Stimulated activated CD4-positive, alpha-beta T cell treated with anti-CD3 and anti-CD28 coated beads, Interleukin-15, amount 100 ng/mL, for 24 hours (primary cell): ENCODE results near the gene CYB561A3.

Experiments
- DNase-seq: peaks from one replicate; pipeline ENCODE4 v3.0.0-alpha.2; 2020

CYB561A3 gene

DNA sequence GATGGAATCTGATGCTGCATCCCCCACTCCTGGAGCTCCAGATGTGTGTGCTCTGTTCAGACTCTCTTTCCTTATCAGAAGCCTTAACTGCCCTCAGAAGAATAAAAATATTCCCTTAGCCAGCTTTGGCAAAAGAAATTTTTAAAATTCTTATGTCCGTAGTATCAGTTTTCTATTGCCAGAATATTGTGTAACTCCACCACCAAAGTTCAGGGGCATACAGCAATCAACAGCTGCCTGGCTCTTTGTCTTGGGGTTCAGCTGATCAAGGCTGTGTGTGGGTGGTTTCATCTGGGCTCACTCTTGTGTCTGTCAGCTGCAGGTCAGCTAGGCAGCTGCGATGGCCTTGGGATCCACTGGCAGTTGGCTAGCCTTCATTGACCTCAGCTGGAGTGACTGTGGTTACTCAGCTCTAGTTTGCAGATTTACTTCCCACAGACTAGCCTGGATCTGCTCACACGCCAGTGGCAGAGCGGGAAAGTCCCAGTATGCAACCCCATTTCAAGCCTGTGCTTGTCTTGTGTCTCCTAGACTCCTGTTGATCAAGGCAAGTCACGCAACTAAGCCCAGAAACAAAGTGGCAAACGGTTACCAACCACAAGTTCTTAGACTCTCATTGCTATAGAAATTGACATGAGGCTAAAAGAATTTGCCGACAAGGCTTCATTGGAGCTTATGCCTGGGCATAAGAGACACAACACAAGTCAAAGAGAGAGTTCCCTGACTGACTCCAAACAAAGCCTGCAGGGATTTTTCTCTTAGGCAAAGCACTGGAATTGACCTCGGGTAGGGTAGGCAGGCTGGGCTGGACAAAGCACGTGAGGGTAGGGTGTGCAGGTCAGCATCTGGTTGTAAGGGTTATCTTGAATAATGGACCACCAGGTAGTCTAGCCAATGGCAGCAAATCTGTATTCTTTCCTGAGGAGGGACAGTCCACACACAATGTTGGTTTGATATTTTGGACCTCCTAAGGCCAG is 8.0 kb upstream of the CYB561A3 start:
- DNase-seq, result no peak

DNA sequence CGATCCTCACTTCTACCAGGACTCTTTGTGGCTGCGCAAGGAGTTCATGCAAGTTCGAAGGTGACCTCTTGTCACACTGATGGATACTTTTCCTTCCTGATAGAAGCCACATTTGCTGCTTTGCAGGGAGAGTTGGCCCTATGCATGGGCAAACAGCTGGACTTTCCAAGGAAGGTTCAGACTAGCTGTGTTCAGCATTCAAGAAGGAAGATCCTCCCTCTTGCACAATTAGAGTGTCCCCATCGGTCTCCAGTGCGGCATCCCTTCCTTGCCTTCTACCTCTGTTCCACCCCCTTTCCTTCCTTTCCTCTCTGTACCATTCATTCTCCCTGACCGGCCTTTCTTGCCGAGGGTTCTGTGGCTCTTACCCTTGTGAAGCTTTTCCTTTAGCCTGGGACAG is 7.0 kb upstream of the CYB561A3 start:
- DNase-seq, result no peak

DNA sequence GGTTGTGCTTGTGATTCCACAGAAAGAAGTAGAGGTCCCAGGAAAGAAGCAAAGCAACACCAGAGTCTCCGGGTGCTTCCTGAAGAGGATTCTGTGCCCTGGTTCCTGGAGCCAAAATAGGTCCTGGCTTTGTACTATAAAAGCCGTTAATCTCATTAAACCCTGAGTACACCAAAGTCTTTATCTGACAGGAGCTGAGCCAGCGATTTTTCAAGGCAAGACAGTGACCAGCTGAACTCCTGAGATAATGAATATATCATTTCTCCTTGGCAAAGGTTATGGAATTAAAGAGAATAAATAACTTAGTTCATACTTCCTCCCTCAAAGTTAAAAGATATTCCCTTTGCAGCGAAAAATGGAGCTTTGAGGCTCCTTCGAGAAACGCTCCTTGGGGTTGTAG is 5.7 kb upstream of the CYB561A3 start:
- no peak for DNase-seq

DNA sequence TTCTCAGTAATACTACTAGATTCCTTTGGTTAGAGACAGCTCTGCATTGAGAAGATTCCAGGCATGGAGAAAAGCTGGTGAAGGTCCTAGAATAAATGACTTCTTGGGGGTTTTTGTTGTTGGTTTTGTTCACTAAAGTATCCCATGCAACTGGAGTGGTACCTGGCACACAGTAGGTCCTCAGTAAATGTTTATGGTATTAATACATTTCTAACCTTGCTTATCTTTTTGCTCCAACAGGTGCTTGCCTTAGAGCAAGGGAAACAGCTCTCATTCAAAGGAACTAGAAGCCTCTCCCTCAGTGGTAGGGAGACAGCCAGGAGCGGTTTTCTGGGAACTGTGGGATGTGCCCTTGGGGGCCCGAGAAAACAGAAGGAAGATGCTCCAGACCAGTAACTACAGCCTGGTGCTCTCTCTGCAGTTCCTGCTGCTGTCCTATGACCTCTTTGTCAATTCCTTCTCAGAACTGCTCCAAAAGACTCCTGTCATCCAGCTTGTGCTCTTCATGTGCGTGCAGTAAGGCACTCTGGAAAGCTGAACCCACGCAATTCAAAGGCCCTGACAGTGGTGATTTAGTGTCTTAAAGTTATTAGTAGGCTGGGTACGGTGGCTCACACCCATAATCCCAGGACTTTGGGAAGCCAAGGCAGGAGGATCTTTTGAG is 2.5 kb upstream of the CYB561A3 start:
- no peak for DNase-seq

DNA sequence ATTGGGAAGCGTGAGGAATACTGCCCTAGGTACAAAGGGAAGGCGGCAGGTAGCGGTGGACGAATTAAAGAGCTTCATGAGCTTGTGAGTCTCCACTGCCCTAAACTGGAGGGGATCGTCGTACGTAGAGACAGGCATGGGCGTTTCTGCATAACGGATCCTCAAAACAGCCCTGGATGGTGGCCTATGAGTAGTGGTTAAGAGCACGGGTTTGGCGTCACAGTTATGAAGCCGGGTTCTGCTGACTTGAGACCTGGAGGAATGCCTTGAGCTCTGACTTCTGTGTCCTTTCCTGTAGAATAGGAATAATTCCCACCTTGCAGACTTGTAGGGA is 827 bp upstream of the CYB561A3 start:
- DNase-seq, result peak; percentile 32

DNA sequence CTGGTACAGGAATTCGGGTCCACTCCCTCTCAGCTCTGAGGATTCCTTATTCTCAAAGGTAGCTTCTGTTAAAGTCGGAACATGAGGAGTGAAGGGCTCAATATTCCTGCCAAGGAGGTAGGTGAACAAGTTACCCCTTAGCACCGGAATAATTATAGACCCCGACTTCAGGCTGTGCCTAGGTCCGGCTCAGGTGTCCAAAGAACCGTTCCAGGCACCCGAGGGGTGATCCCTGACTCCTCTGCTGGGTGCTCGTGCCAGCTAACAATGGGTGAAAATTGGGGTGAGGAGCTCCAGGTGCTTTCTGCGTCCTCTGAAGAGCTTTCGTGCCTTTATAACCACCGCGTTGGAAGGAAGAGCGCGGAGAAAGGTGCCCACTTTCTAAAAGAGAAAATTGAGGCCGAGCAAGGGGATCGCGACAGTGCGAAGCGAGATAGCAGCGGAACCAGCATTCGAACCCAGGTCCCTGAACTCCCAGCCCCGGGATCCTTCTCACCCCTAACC is 393 bp downstream of the CYB561A3 start:
- DNase-seq, result no peak

DNA sequence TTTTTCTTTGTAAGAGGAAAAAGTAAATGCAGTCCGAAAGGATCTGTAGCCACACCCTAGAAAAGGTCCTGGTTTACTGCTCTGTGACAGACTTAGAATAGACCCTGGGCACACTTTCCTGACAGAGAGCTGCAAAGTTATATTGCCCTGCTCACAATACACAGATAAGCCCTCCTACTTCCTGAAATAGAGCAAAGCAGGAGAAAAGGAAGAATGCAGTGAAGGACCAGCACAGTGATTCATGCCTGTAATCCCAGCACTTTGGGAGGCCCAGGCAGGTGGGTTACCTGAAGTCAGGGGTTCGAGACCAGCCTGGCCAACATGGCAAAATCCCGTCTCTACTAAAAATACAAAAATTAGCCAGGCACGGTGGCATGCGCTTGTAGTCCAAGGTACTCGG is 2.2 kb downstream of the CYB561A3 start:
- DNase-seq, result no peak

DNA sequence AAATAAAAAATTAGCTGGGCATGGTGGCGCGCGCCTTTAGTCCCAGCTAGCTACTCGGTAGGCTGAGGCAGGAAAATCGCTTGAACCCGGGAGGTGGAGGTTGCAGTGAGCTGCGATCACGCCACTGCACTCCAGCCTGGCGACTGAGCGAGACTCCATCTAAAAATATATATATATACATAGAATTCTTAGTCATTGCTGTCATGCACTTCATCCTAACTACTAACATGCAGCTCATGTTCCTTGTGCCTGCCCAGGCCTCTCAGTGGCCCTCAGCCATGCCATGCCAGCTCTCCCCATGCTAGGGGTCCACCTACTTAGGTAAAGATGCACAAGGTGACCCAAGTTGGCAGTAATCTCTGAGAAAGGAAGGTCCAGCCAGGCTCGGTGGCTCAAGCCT is 3.1 kb downstream of the CYB561A3 start:
- DNase-seq, result no peak

DNA sequence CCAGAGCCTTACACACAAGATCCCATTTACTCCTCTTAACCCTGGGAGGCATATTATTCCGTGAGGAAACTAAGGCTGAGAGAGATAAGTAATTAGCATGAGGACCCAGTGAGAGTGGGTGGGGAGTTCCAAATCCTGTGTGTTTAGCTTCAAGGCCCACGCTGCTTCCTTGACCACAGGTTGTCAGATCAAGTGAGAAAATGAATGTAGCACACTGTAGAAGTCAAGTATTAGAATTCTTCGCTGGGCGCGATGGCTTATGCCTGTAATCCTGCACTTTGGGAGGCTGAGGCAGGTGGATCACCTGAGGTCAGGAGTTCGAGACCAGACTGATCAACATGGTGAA is 3.8 kb downstream of the CYB561A3 start:
- DNase-seq, result no peak

DNA sequence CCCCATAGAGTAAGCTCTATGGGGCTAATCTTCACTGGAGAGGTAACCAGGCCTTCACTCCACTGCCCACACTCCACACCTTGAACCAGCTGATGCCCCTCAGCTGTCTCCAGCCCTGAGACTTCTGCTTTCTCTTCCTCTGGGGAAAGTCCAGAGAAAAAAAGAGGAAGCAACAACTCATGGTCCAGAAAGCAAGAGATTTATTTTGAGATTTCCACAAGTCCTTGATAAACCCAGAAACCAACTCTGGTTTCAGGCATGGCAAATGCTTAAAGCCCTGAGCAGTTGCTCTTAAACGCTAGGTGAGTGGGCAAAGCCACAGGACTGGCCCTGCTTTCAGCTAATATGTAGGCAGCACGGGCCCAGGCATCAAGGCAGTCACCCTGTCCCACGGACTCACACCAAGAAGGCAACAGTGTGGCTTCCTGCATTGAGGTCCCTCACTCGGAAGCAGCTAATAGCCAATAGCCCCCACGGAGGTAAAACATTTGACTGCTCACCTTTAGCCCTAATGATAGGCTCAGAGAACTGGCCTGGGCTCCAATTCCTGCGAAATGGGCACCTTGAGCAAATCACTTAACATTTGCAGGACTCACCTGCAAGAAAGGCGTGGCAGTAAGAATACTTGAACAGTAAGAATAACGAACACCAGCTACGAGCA is 4.3 kb downstream of the CYB561A3 start:
- no peak for DNase-seq

DNA sequence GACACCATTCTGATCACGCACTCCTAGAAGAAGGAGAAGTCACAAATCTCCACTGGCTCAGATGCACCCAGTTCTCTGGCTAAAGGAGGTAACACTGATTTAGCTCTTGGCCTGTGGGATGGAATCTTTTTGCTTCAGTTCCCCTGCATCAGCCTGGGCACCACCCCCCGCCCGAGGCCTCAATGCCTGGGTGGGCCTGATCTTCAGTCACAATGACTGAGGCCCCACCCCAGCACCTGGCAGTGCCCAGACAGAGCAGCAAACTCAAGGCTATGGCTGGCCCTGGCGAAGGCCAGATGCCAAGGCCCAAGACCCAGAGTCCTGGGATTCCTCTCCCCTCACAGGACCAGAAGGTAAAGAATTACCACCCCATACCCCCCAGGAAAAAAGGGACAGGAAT is 5.0 kb downstream of the CYB561A3 start:
- DNase-seq, result no peak

DNA sequence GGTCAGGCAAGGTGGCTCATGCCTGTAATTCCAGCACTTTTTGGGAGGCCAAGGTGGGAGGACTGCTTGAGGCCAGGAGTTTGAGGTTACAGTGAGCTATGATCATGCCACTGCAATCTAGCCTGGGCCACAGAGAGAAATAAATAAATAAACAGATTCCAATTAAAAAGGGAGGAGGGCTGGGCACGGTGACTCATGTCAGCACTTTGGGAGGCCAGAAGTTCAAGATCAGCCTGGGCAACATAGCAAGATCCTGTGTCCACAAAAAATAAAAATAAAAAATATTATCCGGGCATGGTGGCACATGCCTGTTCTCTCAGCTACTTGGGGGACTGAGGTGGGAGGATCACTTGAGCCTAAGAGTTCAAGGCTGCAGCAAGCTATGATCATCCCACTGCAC is 7.5 kb downstream of the CYB561A3 start:
- no peak for DNase-seq

DNA sequence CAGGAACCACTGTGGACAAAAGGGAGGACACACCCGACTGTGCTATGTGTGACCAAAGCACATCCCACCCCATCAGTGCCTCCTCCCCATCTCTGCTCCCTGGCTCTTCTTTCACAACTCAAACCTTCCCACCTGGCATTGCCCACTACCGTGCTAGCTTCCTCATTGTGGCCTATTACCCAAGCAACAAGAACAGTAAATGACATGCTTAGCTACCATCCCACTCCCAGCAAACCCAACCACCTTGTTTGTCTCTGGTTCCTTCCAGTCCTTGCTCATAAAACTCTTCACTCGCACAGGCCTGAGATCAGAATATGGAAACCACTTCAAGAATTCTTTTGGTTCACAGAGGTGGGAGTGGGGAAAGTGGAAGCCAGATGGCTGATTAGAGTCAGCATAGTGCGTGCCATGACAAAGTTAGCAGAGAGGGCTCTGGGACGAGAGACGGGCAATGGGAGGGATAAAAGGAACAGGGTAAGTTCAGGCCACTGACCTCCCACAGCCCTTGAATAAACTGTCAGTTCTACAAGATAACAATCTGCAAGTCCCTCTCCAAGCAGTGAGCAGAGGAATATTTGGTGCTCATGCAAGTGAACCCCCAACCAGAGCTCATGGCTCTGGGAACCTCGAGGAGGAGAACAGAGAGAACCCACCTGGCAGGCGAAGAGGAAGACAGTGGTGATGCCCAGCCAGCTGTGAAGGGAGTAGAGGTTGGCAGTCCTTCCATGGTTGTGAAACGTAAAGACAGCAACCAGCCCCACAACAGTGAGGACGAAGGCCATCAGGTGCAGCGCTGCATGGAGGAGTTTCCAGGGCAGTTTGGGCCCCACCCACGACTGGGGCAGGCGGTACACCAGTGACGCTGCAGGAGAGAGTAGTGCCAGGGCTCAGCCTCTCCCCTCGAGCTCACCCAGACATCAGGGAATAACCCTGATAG is 8.3 kb downstream of the CYB561A3 start:
- DNase-seq, result no peak

DNA sequence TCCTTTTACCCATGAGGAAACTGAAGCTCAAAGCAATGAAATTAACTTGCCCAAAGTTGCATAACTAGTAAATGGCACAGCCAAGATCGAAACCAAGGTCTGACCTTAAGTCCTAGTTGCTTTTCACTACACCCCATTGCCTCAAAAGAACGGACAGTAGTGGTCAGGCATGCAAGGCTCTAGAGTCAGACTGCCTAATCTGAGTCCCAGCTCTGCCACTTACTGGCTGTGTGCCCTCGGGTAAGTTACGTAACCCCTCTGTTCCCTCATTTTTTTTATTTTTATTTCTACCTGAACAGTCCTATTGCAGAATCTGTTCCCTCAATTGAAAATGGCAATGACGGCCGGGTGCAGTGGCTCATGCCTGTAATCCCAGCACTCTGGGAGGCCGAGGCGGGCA is 9.6 kb downstream of the CYB561A3 start:
- no peak for DNase-seq

DNA sequence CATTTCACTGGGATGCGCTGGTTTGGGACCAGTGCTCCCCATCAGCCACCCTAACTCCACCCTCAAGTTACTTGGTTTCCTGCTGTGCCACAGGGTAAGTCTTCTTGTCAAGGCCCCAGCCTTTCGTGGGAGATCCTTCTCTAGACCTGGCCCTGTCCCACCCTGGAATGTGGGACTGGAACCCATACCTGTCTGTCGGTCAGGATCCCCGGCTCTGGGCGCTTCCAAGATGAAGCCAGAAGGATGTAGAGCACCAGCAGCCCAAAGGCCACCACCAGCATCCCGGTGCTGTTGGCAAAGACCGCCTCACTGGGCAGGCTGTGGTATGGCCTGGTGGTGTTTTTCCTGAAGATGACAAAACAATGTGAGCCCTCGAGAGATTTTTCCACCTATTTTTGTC is 10.9 kb downstream of the CYB561A3 start:
- DNase-seq, result no peak

DNA sequence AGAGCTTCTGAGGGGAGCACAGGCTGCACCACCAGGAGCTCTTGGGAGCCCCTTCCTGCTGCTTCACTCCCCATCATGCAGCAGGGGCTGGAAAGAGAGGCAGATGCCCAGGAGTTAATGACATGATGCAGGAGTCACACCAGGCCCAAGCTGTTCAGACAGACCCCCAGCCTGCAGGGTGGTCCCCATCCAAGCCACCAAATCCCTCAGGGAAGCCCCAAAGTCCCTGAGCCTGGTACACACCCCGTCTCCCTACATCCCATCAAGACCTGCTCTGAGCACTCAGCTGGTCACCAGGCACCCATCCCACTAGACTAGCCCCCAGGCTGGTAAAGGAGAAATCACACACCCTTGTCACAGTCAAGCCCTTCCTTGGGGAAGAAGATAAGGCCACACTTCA is 11.3 kb downstream of the CYB561A3 start:
- DNase-seq, result no peak

DNA sequence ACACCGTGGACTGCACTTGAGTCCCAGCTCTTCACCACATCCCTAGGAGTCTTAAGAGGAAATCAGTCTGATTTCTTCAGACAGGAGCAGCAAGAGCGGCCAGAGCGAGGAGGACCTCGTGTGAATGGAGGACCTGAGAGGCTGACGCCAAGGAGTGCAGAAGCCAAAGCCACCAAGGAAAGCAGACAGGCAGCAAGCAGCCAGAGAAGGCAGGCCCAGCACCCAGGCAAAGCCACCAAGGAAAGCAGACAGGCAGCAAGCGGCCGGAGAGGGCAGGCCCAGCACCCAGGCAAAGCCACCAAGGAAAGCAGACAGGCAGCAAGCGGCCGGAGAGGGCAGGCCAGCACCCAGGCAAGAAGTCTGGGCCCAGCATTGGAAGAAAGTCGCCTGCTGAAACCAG is 11.8 kb downstream of the CYB561A3 start:
- DNase-seq, result no peak

DNA sequence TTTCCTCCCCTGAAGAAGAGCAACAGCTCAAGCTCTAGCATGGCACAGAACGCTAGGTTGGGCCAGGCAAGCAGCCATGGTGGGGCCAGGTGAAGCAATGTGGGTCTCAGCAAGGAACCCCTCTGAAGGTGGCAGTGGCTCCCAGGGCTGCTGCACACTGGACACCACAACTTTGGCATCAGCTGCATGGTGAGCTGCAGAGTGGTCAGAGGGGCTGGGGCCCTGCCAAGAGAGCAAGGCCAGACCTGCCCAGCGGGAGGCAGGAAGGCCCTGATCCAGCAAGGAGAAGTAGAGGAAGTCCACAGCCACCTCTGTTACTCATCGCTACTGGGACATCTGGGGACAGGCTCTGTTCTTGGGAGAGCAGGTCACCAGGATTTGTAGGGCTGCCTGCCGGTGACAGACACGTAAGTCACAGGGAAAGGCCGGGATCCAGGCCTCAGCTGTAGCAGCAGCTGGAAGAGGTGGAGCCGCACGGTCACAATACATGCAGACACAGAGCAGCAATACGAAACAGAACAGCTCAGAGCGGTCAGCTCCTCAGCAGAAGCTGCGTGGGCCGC is 12.4 kb downstream of the CYB561A3 start:
- no peak for DNase-seq

DNA sequence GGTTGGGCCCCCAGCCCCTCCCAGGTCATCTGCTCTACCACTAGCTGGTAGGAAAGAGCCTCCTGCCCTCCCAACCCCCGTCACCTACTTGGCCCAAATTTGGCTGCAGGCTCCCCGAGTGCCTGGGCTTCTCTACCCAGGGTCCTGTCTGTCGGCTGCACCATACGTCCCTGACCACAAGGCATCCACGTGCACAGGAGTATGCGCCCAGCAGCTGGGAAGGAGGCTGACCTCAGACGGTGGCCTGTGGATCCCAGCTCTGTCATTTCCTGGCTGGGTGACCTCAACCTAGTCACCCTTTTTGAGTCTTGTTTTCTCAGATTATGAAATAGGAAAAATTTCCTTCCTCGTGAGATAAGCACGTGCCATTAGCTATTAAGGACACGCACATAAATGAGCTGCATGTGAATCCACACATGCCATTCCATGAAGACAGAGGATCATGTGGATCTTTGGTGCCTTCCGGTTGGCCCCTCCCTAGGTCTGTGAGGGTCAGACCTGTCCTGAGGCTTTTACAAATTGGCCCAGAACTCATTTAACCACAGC is 13.7 kb downstream of the CYB561A3 start:
- no peak for DNase-seq

DNA sequence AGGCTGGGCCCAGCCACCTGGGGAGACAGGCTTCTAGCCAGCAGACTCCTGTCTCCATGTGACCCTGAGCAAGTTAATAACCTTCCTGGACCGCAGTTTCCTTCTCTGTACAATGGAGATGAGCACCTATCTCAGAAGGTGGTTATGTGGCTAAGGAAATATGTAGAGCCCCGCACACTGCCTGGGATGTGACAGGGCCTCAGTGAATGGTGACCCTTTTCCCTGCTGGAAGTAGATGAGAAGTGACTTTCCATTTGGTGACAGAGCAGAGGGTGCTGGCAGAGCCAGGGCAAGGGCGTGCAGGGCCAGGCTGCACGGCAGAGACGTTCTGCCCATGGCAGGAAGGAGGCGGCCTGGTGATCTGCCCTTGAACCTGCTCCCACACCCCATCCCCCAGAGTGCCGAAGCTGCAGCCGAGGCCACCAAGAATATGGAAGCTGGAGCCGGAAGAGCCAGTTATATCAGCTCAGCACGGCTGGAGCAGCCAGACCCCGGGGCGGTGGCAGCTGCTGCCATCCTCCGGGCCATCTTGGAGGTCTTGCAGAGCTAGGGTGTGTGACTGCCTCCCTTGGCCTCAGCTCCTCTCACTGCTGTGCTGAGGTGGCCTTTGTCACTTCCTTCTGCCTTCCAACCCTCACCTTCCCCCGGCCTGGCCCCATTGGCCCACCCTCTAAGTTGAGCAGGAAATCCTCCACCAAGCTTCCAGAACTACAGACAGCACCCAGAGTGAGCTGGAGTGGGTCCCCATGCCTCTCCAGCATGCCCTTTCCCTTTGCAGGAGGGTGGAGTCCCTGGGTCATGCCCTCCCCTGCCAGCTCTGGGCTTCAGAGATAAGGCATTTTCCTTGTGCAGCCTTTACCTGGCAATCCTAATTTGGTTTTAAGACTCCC is 15.5 kb downstream of the CYB561A3 start:
- no peak for DNase-seq

DNA sequence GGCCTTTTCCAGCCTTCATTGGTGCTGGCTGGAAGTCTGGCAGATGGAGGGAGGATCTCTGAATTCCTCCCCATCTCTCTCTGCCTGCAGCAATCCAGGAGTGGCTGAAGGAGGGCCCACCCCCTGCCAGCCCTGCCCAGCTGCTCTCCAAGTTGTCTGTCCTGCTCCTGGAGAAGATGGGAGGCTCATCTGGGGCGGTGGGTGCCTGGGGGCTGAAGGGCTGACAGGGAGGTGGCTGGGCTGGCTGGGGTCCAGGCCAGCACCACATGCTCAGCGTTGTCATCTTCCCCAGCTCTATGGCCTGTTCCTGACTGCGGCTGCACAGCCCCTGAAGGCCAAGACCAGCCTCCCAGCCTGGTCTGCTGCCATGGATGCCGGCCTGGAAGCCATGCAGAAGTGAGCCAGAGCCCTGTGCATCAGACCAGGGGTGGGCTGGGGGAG is 16.5 kb downstream of the CYB561A3 start:
- no peak for DNase-seq
